Left forelimb (tissue), 1 donor: ENCODE results near the gene SMARCC1.

Experiments used
- DNase-seq: peaks from one replicate; pipeline ENCODE4 v3.0.0-alpha.2; 2018; ENCODE audit warnings: low spot score

SMARCC1 gene

DNA sequence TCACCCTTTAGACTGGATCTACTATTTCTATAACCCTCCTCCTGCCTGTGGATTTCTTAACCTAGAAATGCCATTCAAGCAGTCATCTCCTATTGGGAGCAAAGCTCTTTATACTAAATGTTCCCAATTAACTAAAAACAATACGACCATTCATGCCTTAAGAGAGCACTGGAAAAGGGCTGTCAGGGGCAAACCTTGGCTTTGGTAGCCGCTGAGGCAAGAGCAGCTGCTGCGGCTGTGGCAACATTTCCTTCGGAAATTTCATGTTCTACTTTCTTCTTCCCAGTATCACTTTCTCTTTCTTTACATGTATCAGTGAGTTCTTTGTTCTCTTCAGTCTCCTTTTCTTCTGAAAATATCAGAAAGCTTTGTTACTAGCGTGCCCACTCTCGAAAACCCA is 146.7 kb downstream of the SMARCC1 start:
- DNase-seq: no peak

DNA sequence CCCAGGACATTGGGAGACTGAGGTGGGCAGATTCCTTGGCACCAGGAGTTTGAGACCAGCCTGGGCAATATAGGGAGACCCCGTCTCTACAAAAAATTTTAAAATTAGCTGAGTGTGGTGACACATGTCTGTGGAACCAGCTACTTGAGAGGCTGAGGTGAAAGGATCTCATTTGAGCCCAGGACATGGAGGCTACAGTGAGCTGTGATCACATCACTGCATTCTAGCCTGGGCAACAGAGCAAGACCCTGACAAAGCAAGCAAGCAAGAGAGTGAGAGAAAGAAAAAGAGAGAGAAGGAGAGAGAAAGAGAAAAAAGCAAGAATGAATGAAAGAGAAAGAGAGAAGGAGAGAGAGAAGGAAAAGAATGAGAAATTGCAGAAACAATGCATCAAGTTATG is 150.9 kb downstream of the SMARCC1 start:
- no peak for DNase-seq

DNA sequence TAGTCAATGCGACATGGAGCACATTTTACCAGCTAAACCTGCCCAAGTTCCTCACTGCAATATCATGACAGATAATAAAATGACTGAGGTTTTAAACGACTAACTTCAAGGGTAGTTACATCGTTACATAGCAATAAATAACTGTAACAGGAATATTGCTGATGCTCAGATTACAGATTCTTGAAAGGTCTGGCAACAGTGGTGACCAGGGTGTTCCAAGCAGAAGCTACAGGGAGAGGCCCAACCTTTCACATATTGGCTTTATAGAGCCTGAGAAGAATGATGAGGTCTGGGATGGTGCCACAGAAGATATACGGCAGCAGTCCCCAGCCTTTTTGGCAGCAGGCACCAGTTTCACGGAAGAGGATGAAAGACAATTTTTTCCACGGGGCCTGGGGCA is 151.9 kb downstream of the SMARCC1 start:
- DNase-seq: no peak

DNA sequence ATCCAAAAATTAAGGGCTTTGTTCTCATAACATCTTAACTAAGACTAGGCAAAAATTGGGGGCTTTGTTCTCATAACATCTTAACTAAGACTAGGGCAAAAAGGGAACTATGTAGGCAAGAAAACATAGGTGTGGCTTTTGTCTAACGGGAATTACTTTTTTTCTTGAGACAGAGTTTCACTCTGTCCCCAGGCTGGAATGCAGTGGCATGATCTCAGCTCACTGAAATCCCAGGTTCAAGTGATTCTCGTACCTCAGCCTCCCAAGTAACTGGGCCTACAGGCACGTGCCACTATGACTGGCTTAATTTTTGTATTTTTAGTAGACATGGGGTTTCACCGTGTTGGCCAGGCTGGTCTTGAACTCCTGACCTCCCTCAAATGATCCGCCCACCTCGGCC is 153.3 kb downstream of the SMARCC1 start:
- DNase-seq: no peak

DNA sequence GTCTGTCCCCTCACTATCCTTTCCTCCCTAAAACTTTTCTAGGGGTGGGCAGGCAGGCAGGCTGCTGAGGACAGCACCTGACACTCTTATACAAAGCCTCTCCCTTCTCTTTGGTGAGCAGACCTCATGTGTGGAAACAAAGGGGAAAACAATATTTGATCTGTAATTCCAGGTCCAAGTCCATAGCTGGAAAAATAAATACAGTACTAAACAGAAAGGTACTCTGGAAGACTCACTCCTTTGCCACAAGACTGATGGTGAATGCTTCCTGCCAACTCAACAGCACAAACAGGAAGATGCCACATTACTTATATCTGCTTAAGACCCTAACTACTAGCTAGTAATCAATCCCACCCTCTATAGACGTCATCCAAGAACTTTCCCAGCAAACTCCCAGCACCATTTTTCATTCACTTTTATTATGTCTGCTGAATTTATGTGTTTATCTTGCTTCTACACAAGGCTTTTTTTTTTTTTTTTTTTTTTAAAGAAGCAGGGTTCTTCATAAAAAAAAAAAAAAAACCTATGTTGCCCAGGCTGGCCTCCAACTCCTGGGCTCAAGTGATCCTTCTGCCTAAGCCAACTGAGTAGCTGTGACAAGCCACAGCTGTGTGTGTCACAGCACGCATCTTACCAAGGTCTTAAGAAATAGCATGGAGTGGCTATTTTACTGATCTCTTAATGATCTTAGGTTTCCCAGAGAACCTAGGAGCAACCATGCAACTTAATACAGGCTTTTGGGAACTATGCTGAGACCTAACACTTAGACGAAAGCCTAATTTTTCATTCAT is 158.8 kb downstream of the SMARCC1 start:
- DNase-seq: no peak

DNA sequence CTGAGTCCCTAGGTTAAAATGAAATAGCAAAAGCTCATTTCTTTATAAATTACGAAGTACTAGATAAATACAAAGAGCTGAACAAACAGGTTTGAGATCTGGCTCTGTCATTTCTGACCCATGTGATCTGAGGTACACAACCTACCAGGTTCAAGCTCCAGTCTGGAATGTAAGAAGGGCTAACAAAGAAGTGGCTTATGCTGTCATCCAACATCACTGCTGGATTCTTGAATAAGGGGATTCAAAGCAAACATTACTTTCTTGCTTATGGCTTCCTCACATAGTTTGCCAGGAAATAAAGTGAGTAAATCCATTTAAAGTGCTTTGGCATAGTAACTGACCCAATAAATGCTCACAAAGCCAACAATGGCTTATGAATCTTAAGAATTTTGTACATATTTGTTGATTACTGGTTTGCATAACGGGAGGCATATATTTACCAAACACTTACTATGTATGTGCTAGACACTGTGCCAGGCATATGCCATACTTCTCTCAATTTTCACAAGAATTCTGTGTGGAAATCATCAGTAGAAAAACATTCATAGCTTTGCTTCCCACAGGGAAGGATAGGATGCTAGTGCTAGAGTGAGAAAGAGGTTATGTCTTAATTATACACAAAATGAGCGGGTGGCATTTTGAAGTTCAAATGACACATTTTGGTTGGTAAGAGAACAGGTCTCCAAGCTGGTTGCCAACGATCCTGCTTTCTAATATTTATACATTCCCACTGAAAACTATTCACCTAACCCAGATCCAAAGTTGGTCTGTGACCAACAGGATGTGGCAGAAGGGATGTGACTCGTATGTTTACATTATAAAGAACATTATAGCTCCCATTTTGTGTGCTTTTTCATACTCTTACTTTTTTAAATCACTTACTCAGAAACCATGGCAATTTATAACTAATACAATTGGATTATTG is 164.3 kb downstream of the SMARCC1 start:
- no peak for DNase-seq

DNA sequence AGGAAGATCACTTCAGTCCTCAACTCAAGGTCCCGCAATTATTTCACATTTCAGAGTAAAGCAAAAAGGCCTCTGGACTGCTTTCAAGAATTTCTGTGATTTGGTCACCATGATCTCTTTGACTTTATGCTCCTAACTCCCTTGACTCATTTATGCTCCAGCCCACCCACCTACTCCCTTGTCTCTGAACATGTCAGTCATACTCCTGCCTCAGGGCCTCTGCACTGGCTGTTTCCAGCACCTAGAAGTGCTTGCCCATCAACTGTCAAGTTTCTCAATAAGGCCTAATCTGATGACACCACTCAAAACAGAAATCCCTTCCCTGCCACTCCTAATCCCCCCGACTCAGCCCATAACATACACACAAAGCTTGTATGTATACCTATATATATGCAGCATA is 166.9 kb downstream of the SMARCC1 start:
- no peak for DNase-seq

DNA sequence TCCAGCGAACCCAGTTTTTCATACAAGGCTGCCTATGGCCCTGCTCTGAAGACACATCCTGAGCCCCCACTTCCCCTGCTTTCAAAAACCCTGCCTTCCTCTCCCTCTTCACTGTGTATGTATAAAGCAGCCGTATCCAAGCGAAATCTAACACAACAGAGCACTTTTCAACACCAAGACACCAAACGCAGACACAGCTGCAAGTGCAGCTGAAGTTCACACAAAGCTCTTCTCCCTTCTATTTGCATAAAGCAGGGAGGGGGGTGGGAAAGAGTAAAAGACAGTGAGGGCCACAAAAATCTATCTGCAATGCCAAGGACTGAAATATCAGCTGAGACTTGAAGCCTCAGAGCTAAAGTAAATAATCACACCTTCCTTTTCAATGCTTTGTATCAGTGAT is 168.0 kb downstream of the SMARCC1 start:
- no peak for DNase-seq

DNA sequence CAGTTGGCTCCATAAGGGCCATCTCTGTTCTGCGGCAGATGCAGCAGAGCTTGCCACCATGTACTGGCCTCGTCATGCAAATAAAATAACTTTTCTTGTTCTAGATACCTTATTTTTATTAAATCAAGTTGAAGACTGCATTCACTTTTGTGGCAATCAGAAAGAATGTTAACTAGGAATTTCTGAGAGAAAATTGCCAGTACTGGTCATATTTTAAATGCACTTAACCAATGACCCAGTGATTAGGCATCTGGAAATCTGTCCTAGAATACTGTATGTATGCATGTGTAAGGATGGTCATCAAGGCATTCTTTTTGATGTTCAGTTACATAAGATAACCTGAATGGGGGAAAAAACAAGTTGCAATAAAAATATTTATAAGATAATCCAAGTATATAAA is 168.8 kb downstream of the SMARCC1 start:
- DNase-seq: no peak

DNA sequence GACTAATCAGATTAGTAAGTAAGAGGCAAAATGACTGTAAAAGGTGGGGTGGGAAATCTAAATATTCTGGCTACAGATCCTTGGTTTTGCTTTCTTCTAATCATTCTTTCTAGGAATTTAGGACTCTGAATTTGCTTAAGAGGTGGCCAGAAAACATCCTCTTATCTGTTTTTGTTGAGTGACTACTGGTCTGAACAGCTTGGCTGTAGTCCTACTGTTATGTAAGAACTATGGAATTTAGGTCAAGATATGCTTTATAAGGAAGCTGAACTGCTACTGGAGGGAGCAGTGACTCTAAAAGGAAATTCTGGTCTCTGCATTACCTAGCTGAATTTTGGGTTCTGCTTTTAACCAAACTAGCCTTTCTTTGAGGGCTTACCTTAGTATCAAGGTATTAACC is 169.5 kb downstream of the SMARCC1 start:
- no peak for DNase-seq

DNA sequence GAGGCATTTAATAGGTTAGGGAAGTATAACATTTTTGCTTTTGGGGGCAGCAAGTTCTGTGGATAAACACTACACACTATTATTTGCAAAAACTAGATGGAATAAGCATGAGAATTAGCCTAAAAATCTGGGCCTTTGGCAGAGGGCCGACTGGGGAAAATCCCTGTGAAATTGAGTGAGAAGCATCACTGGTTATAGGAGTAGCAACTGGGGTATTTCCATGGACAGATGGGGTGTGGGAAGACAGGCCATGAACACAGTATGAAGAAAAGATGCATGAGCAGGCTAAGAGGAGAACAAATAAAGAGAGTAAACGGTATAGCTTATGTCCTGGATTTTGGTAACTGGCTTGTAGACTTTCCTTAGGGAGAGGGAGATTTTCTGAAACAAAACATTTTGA is 170.1 kb downstream of the SMARCC1 start:
- DNase-seq: no peak

DNA sequence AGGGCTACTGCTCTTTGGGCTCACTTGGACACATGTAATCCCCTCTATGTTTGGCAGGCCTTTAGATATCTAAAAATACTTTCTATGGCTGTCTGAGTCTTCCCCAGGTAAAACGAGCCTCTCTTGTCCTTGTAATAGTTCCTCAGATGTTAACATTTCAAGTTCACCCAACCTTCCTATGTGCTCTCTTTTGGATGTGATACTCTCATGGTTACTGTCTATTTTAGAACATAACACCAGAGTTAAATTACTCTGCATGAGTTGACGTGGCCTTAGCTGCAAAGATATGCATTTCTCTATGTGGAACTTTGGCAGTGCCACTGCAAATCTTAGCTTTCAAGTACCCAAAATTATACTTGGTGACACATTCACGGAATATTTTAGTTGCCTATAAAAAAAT is 171.1 kb downstream of the SMARCC1 start:
- DNase-seq: no peak

DNA sequence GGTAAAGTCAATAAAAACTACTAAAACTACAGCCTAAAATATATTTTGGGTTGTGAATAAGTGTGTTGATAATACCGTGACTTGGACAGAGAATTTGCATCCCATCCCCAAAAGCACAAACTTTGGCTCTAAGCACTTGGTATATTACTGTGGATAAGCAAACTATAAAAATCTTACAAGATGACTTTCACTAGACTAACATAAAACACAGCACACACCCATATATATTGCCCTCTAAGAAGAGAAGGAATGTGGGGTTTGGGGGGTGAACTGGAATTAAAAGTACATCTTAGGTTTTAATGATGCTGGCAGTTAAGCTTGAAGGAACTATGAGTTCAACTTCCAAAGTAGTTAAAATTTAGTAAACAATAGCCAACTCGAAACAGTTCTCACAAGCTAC is 174.4 kb downstream of the SMARCC1 start:
- DNase-seq: no peak

DNA sequence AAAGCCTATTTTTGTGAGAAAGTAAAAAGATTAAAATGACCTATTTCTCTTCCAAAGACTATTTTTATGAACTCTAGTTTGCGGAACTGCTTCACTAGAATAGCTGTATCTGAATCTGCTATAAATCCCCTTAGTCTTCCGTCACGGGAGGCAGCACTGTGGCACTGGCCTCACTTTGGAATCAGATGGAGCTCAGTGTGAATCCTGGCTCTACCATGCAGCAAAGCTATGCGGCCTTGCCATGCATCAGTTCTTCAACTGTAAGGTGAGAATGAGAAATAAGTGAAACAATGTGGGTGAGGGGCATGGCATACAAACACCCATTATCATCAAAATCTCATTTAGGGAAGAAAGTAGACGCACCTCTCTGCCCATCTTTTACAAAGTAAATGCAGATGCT is 175.5 kb downstream of the SMARCC1 start:
- no peak for DNase-seq

DNA sequence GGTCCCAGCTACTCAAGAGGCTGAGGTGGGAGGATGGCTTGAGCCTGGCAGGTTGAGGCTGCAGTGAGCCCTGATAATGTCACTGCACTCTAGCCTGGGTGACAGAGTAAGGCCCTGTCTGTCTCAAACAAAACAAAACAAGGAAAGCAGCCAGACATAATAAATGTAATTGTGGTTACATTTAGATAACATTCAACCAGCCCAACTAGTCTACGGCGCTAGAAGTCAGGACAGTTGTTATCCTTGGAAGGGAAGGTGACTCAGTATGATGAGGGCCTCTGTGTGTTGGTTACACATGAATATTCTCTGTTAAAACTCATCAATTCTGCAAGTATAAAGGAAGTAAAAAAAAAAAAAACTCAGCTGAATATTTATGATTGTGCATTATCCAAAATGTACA is 176.0 kb downstream of the SMARCC1 start:
- DNase-seq: no peak

DNA sequence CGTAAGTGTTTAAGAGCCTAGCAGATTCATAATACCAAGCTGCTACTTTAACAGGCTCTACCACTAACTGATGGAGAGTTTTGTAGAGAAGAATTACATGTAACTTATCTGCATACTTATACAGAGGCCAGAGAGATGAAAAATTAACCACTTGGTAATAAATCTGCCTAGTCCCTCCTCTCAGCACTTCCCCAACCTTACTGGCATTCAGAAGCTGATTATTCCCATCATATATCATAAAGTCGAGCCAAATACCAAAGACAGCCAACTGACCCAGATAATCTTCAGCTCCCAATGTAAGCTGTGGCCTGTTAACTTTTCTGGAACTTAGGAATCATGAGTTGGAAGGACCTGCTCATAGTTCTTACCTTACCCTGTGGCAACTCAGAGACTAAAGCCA is 177.5 kb downstream of the SMARCC1 start:
- DNase-seq: no peak

DNA sequence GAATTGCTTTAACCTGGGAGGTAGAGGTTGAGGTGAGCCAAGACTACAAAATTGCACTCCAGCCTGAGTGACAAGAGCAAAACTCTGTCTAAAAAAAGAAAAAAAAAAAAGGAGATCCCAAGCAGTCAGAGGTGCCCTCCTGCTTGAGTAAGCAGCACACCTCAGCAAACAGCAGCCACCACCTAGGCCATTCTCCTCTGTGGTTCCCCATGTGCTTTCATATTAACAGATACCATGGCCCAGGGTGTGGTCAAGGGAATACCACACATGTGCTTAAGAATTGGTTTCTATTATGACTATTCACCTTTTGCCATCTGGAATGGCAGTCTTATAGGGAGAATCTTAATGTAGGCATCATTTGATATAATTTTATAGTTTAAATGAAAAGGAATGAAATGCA is 178.4 kb downstream of the SMARCC1 start:
- no peak for DNase-seq

DNA sequence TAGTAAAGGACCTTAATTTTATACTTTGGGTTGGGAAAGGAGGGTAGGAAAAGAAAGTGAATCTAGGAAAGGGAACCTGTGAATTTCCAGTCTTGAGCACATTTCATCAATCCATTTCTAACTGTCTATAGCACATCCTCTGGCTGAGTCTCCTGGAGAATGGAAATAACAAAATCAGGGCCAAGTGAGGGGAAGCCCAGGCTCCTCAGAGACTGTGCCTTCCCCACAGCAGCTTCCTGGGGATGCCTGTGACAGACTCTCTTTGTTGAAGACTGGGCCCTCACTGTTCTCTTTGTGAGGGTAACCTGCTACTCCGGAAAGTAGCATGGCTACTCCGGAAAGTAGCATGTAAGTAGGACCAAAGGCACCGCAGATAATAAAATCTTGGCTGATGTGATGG is 180.4 kb downstream of the SMARCC1 start:
- DNase-seq: no peak

DNA sequence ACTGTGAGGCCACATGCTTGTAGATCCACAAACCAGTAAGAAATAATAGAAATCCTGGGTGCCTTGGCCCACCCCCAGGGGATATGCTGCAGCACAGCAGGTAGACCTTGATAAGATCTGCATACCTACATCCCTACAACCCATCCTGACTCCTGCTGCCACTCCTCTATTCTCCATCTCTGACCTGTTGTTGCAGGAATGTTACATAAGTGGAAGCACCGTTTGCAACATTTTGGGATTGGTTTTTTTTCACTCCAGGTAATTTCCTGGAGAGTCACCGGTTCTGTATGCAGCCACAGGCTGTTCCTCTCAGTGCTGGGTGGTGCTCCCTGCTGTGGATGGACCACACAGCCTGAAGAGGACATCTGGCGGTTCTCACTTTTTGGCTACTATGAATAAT is 186.9 kb downstream of the SMARCC1 start:
- DNase-seq: no peak

DNA sequence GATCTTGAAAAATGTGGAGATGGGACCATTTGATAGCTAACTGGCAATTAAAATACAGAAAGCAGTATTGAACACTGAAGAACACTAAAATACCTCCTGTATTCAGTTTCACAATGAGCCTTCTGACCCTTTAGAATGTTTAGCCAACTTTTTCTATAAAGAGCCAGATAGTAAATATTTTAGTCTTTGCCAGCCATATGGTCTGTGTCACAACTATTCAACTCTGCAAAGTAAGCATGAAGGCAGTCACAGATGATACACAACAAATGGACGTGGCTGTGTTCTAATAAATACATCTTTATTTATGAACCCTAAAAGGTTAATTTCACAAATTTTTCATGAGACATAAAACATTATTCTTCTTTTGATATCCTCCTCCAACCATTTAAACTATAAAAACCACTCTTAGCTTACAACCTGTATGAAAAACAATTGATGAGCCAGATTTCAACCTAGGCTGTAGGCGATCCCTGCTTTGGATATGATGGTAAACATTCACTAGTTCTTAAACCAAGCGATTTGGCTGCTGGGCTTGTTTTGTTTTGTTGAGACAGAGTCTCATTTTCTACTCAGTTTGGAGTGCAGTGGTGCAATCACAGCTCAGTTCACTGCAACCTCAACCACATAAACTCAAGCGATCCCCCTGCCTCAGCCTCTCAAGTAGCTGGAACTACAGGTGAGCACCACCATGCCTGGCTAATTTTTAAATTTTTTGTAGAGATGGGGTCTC is 189.5 kb downstream of the SMARCC1 start:
- no peak for DNase-seq

DNA sequence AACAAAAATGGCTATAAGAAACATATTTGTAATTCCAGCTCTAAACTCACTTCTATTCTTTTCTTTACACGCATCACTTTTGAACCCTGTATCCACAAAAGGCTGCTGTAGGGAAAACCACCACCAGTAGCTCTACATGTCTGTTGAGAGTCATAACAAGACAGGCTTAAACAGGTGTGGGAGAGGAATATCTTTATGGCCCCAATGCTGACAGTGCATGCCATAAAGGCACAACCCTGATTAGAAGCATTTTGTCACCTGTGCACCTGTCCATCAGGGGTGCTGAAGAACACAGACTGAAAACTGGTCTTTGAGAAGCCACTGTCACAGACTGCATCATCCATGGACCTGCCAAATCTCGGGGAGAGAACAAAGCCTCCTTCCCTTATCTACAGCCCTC is 191.5 kb downstream of the SMARCC1 start:
- no peak for DNase-seq

DNA sequence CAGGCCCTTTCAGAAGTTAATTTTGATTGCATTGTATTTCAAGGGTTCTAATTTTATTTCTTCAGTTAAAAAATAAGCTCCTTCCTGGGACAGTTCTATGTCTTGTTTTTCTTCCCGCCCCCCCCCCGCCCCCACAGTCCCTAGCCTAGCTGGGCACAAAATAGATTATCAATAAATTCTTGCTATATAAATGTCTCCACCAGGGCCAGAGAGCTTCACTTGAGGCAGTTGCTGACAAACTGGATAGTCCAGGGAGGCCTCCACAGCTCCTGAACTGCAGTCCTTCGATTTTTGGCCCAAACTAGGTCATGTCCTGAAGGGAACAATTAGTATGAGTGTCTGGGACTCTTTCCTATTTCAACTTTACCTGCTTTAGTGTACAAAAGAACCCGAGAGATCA is 193.1 kb downstream of the SMARCC1 start:
- no peak for DNase-seq

DNA sequence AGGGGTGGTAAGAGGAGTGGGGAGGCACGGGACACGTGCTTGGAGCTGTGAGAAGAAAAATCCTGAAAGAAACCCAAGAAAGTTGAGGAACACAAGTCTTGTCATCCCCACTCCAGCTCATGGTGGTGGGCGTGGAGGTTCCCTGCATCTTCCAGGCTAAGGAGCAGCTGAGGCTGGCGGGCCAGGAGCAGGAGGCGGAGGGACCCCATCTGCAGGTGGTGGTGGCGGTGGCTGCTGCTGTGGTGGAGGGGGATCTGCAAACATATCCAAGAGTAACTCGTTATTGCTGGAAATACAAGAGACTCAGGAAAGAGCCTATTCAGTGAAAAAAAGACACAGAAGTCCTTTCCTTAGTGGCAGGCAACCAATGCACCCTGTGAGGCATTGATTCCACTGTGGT is 193.6 kb downstream of the SMARCC1 start:
- no peak for DNase-seq
